HG03280 (cell line): ENCODE measurements around the gene MCRIP2.

Experiments used
- ATAC-seq: cut with Tn5 transposase; IDR thresholded peaks from one replicate; pipeline ENCODE4 v1.9.1; 2021; ENCODE audit warnings: mild to moderate bottlenecking, moderate library complexity; ENCODE audit not compliant: unreplicated experiment

MCRIP2 gene

GRCh38 chr16:694187-694862 lies 52.7 kb downstream of the MCRIP2 start:
- no peak for ATAC-seq

- no peak for ATAC-seq
Observed at GRCh38 chr16:694863-695354, 53.3 kb downstream of the MCRIP2 start.

- no peak for ATAC-seq
Observed at GRCh38 chr16:695355-696089, 53.9 kb downstream of the MCRIP2 start.
